GM18519 (cell line): ENCODE results near the gene GTF2A1L.
"Not testable (repeated sequence)": the region's sequence is repeated elsewhere in the genome, so short reads cannot be mapped to it uniquely, and the experiment has no call there.

Experiments used
- ATAC-seq: cut with Tn5 transposase; IDR thresholded peaks from one replicate; pipeline ENCODE4 v1.9.1; 2021; ENCODE audit warnings: mild to moderate bottlenecking, moderate library complexity; ENCODE audit not compliant: unreplicated experiment, low FRiP score

The GTF2A1L gene

GRCh38 chr2:48617618-48618017, at the start of gene GTF2A1L:
Gene GTF2A1L, plus strand, starts transcription at chr2:48617856. Its CDS starts 19 bp downstream, at chr2:48617875.
- no peak for ATAC-seq

GRCh38 chr2:48568547-48568946, 49.1 kb upstream of the GTF2A1L start:
- no peak for ATAC-seq

- ATAC-seq, result no peak
Observed at GRCh38 chr2:48569433-48569832, 48.2 kb upstream of the GTF2A1L start.

- ATAC-seq, result no peak
Observed at GRCh38 chr2:48572816-48573215, 44.8 kb upstream of the GTF2A1L start.

- ATAC-seq, result no peak
Observed at GRCh38 chr2:48574353-48575287, 43.0 kb upstream of the GTF2A1L start.

GRCh38 chr2:48578313-48578712, 39.3 kb upstream of the GTF2A1L start:
- ATAC-seq, result no peak

- no peak for ATAC-seq
Observed at GRCh38 chr2:48583961-48584360, 33.7 kb upstream of the GTF2A1L start.

GRCh38 chr2:48584551-48584950, 33.1 kb upstream of the GTF2A1L start:
- ATAC-seq, result no peak

- ATAC-seq, result no peak
Observed at GRCh38 chr2:48586433-48586832, 31.2 kb upstream of the GTF2A1L start.

GRCh38 chr2:48587560-48587959, 30.1 kb upstream of the GTF2A1L start:
- no peak for ATAC-seq

GRCh38 chr2:48587961-48588360, 29.7 kb upstream of the GTF2A1L start:
- no peak for ATAC-seq

- ATAC-seq, result no peak
Observed at GRCh38 chr2:48588745-48589144, 28.9 kb upstream of the GTF2A1L start.

- ATAC-seq, result no peak
Observed at GRCh38 chr2:48589170-48589767, 28.4 kb upstream of the GTF2A1L start.

GRCh38 chr2:48590017-48590416, 27.6 kb upstream of the GTF2A1L start:
- no peak for ATAC-seq

GRCh38 chr2:48592067-48592466, 25.6 kb upstream of the GTF2A1L start:
- no peak for ATAC-seq

- ATAC-seq, result not testable (repeated sequence)
Observed at GRCh38 chr2:48596751-48597150, 20.9 kb upstream of the GTF2A1L start.

- no peak for ATAC-seq
Observed at GRCh38 chr2:48597492-48597891, 20.2 kb upstream of the GTF2A1L start.

- no peak for ATAC-seq
Observed at GRCh38 chr2:48600204-48600813, 17.3 kb upstream of the GTF2A1L start.

GRCh38 chr2:48600917-48601316, 16.7 kb upstream of the GTF2A1L start:
- ATAC-seq, result no peak

- no peak for ATAC-seq
Observed at GRCh38 chr2:48601349-48601748, 16.3 kb upstream of the GTF2A1L start.

GRCh38 chr2:48605482-48606175, 12.0 kb upstream of the GTF2A1L start:
- no peak for ATAC-seq
